ENCODE data around the gene RAI1.

GRCh38 chr17:17738901-17739300, 57.6 kb downstream of the RAI1 start:
- no peak for TF ChIP-seq ESRRG (CRISPR knock-in tag; IDR thresholded peaks at IDR 0.05)
- TF ChIP-seq ISL1 (CRISPR knock-in tag; IDR thresholded peaks at IDR 0.05): no peak
- TF ChIP-seq CREB5 (CRISPR knock-in tag; IDR thresholded peaks at IDR 0.05; ENCODE audit: low read depth): no peak
- TF ChIP-seq PATZ1 (CRISPR knock-in tag; IDR thresholded peaks at IDR 0.05; ENCODE audit: borderline replicate concordance): no peak
- TF ChIP-seq ZFP30 (CRISPR knock-in tag; IDR thresholded peaks at IDR 0.05): no peak

Measured in SK-N-SH treated with all-trans-retinoic acid at 6 μM for 48 hours (cell line).